OCI-LY1 (cell line): ENCODE measurements around the gene C2orf15.

Experiments used
- CTCF ChIP-seq: fragments of 200-600 bp; sonication (generic), shearing (Covaris generic); IDR thresholded peaks from 2 replicates; pipeline ENCODE4 v1.5.1; 2017; ENCODE audit warnings: mild to moderate bottlenecking, antibody characterized with exemption, low read length, moderate library complexity, mixed read lengths
- EZH2 ChIP-seq: fragments of 200-600 bp; sonication (generic), shearing (Covaris generic); IDR thresholded peaks from 2 replicates; pipeline ENCODE4 v1.8.0; 2017; ENCODE audit warnings: borderline replicate concordance, mixed run types, mild to moderate bottlenecking, antibody characterized with exemption, low read length, moderate library complexity, mixed read lengths

GRCh38 chr2:99111945-99112344, 29.6 kb upstream of the C2orf15 start:
- no peak for TF ChIP-seq CTCF
- TF ChIP-seq EZH2 = no peak
